PFSK-1 (cell line): Measurements from ENCODE around the gene DAPP1.

Experiments
- FOXP2 ChIP-seq: optimal IDR thresholded peaks from 2 replicates; pipeline ENCODE3; 2011; ENCODE audit warnings: borderline replicate concordance, control low read depth, inconsistent platforms; ENCODE audit not compliant: insufficient read depth; ENCODE audit errors: extremely low read length, extremely low read depth
- POLR2AphosphoS5 ChIP-seq: IDR thresholded peaks from 2 replicates; pipeline ENCODE4 v1.6.1; 2012; ENCODE audit warnings: low read depth, mild to moderate bottlenecking, control low read depth, low read length, moderate library complexity
- SIN3A ChIP-seq: IDR thresholded peaks from 2 replicates; pipeline ENCODE4 v1.6.1; 2012; ENCODE audit warnings: mild to moderate bottlenecking, low read length, moderate library complexity, borderline replicate concordance; ENCODE audit not compliant: insufficient read depth
- TAF1 ChIP-seq: IDR thresholded peaks from 2 replicates; pipeline ENCODE4 v1.6.1; 2012; ENCODE audit warnings: low read length, control low read depth, borderline replicate concordance; ENCODE audit not compliant: insufficient read depth
- TF ChIP-seq, protein P1 (sequence below), 2 experiments: IDR thresholded peaks; 2 replicates each; pipeline versions ENCODE4 v1.6.1 to v1.8.0; 2011 to 2012; ENCODE audit warnings: low read depth in 2 of 2, low read length in 2 of 2, control low read depth in 1 of 2, inconsistent platforms in 1 of 2, mild to moderate bottlenecking in 1 of 2, moderate library complexity in 1 of 2; ENCODE audit not compliant: insufficient read depth in 1 of 2

DNA sequence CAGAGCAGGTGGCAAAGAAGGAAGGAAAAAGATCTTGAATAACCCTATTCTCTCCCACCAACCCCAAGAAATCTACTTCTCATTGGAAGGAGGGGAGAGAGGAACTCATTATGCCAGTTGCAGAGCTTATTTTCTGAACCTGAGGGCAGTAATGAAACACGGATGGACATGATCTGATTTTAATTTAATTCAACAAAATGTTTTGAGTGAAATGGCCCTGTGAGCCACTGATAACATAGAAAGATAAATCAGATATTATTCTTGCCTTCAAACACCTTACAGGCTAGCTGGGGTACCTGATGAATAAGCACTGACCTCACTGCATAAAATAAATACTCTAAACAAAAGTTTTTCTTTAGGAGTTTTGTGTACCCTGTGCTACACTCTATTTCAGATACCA is 30.3 kb downstream of the DAPP1 start:
- TF ChIP-seq, protein P1, sequence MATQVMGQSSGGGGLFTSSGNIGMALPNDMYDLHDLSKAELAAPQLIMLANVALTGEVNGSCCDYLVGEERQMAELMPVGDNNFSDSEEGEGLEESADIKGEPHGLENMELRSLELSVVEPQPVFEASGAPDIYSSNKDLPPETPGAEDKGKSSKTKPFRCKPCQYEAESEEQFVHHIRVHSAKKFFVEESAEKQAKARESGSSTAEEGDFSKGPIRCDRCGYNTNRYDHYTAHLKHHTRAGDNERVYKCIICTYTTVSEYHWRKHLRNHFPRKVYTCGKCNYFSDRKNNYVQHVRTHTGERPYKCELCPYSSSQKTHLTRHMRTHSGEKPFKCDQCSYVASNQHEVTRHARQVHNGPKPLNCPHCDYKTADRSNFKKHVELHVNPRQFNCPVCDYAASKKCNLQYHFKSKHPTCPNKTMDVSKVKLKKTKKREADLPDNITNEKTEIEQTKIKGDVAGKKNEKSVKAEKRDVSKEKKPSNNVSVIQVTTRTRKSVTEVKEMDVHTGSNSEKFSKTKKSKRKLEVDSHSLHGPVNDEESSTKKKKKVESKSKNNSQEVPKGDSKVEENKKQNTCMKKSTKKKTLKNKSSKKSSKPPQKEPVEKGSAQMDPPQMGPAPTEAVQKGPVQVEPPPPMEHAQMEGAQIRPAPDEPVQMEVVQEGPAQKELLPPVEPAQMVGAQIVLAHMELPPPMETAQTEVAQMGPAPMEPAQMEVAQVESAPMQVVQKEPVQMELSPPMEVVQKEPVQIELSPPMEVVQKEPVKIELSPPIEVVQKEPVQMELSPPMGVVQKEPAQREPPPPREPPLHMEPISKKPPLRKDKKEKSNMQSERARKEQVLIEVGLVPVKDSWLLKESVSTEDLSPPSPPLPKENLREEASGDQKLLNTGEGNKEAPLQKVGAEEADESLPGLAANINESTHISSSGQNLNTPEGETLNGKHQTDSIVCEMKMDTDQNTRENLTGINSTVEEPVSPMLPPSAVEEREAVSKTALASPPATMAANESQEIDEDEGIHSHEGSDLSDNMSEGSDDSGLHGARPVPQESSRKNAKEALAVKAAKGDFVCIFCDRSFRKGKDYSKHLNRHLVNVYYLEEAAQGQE (IDR thresholded peaks at IDR 0.05; ENCODE audit: insufficient read depth in 1 of 2, low read depth in 2 of 2, low read length in 2 of 2): no peak
- TF ChIP-seq TAF1: no peak
- TF ChIP-seq POLR2AphosphoS5: no peak
- no peak for TF ChIP-seq SIN3A
- no peak for TF ChIP-seq FOXP2
